ENCODE measurements around the gene SRD5A3.

Gene SRD5A3

GRCh38 chr4:55416176-55416575 is 70.1 kb downstream of the SRD5A3 start:
- no peak overlapping the region for H3K9ac ChIP-seq
- no peaks in the 10 kb centered on the region for H3K4me1 ChIP-seq
- H4K20me1 ChIP-seq = peaks cover 98% of the 10 kb centered on the region
- H3K9me3 ChIP-seq = no peaks in the 10 kb centered on the region
- H3K36me3 ChIP-seq = peaks cover 93% of the 10 kb centered on the region
- H3K4me2 ChIP-seq = no peak overlapping the region
- H3K4me3 ChIP-seq = no peak overlapping the region
- TF ChIP-seq Cebpa-rat (IDR thresholded peaks at IDR 0.05) = no peak
- H3K27ac ChIP-seq = no peak overlapping the region
- H3K27me3 ChIP-seq = no peaks in the 10 kb centered on the region
